ENCODE measurements around the gene ESPNL. TPM values are rescaled to one million over a fixed set of nuclear protein-coding genes. Genes with fewer than 3 reads are reported as not detected.

ESPNL gene
- total and polyA plus RNA-seq, 4 donors: 0.08 to 0.59 (median 0.35) TPM

DNA sequence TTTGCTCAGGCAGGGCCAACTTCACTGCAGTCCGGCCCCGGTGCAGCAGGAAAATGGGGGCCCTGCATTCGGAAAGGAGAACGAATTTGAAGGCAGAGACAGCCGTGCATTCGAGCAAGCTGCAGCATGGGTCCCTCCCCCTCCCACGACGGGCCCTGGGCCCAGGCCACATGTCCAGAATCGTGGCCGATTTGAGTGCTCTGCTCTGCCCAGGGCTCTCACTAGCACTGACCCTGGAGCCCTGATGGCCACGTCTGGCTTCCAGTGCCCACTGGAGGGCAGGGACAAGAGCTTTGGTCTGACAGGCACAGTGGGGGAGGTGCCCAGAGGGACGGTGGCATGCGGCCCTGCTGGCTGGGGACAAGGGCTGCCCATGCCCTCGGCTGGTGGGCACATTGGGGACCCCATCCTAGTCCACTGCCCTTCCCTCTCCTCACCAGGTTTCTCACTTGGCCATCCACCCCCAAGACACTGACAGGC lies 23.9 kb downstream of the ESPNL start:
- no peak overlapping the region for H3K4me3 ChIP-seq (ENCODE audit: low read depth in 1 of 3, low read length in 3 of 3)
- no peaks in the 10 kb centered on the region for H3K9me3 ChIP-seq (ENCODE audit: control insufficient read depth in 4 of 4, low read length in 3 of 4)
- TF ChIP-seq MAX (IDR thresholded peaks at IDR 0.05): no peak
- no peak for TF ChIP-seq RXRA (IDR thresholded peaks at IDR 0.05)
- TF ChIP-seq, protein P1, sequence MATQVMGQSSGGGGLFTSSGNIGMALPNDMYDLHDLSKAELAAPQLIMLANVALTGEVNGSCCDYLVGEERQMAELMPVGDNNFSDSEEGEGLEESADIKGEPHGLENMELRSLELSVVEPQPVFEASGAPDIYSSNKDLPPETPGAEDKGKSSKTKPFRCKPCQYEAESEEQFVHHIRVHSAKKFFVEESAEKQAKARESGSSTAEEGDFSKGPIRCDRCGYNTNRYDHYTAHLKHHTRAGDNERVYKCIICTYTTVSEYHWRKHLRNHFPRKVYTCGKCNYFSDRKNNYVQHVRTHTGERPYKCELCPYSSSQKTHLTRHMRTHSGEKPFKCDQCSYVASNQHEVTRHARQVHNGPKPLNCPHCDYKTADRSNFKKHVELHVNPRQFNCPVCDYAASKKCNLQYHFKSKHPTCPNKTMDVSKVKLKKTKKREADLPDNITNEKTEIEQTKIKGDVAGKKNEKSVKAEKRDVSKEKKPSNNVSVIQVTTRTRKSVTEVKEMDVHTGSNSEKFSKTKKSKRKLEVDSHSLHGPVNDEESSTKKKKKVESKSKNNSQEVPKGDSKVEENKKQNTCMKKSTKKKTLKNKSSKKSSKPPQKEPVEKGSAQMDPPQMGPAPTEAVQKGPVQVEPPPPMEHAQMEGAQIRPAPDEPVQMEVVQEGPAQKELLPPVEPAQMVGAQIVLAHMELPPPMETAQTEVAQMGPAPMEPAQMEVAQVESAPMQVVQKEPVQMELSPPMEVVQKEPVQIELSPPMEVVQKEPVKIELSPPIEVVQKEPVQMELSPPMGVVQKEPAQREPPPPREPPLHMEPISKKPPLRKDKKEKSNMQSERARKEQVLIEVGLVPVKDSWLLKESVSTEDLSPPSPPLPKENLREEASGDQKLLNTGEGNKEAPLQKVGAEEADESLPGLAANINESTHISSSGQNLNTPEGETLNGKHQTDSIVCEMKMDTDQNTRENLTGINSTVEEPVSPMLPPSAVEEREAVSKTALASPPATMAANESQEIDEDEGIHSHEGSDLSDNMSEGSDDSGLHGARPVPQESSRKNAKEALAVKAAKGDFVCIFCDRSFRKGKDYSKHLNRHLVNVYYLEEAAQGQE (IDR thresholded peaks at IDR 0.05): no peak
- TF ChIP-seq SP1 (IDR thresholded peaks at IDR 0.05): no peak
- no peak for TF ChIP-seq HNF4A (conservative IDR thresholded peaks at IDR 0.05)
- no peak for TF ChIP-seq FOXA2 (IDR thresholded peaks at IDR 0.05)
- TF ChIP-seq EGR1 (IDR thresholded peaks at IDR 0.05; ENCODE audit: low read depth in 2 of 2): no peak
- TF ChIP-seq ATF3 (IDR thresholded peaks at IDR 0.05): no peak
- no peak for TF ChIP-seq CTCF (IDR thresholded peaks at IDR 0.05; ENCODE audit: low read depth, low read length, missing input control)
- no peak for TF ChIP-seq HNF4G (IDR thresholded peaks at IDR 0.05)
- no peak for TF ChIP-seq JUND (IDR thresholded peaks at IDR 0.05)
- TF ChIP-seq TAF1 (conservative IDR thresholded peaks at IDR 0.05): no peak
- TF ChIP-seq NR2F2 (IDR thresholded peaks at IDR 0.05): no peak
- no peak for TF ChIP-seq RAD21 (IDR thresholded peaks at IDR 0.05)
- no peak for TF ChIP-seq GABPA (IDR thresholded peaks at IDR 0.05 in 1 of 2, conservative IDR thresholded peaks at IDR 0.05 in 1 of 2)
- no peak for TF ChIP-seq YY1 (IDR thresholded peaks at IDR 0.05)
- TF ChIP-seq ZBTB33 (IDR thresholded peaks at IDR 0.05): no peak
- TF ChIP-seq FOXA1 (IDR thresholded peaks at IDR 0.05): no peak
- no peak for DNase-seq (ENCODE audit: low spot score)
- no peak overlapping the region for H3K9ac ChIP-seq (ENCODE audit: low read depth in 1 of 2, low read length in 2 of 2)
- no peaks in the 10 kb centered on the region for H3K27me3 ChIP-seq (ENCODE audit: control insufficient read depth in 4 of 4, insufficient read depth in 4 of 4, low read length in 3 of 4)
- no peaks in the 10 kb centered on the region for H3K36me3 ChIP-seq (ENCODE audit: control insufficient read depth in 4 of 4, insufficient read depth in 3 of 4, low read depth in 1 of 4, low read length in 3 of 4)
- H3K4me1 ChIP-seq (ENCODE audit: control insufficient read depth in 4 of 4, insufficient read depth in 4 of 4, low read length in 3 of 4): no peaks in the 10 kb centered on the region
- no peak overlapping the region for H3K27ac ChIP-seq (ENCODE audit: low read depth in 1 of 2, low read length in 2 of 2)
- 85% methylated on average over 14 of the region's 14 CpGs for WGBS
